H9 (cell line): Measurements from ENCODE around the gene POFUT1. TPM values are rescaled to one million over a fixed set of nuclear protein-coding genes. Genes with fewer than 3 reads are reported as not detected.

Experiments
- DNase-seq: peaks from one replicate; pipeline ENCODE4 v3.0.0-alpha.2; 2017
- H2AFZ ChIP-seq: one replicate; pipeline ENCODE4 v1.6.1; 2013; ENCODE audit warnings: mild to moderate bottlenecking, low read length, control low read depth, moderate library complexity
- H2AK5ac ChIP-seq: 2 replicates; pipeline ENCODE4 v1.6.1; 2013; ENCODE audit warnings: low read length, control low read depth, mixed read lengths; ENCODE audit not compliant: insufficient read length
- H2BK120ac ChIP-seq: one replicate; pipeline ENCODE4 v1.6.1; 2013; ENCODE audit warnings: low read depth, mild to moderate bottlenecking, low read length, control low read depth, inconsistent platforms; ENCODE audit not compliant: poor library complexity, severe bottlenecking
- H2BK12ac ChIP-seq: 2 replicates; pipeline ENCODE4 v1.6.1; 2013; ENCODE audit warnings: low read length, control low read depth, mixed read lengths, low read depth; ENCODE audit not compliant: insufficient read length
- H2BK15ac ChIP-seq: 2 replicates; pipeline ENCODE4 v1.6.1; 2013; ENCODE audit warnings: low read depth, low read length, control low read depth
- H2BK20ac ChIP-seq: one replicate; pipeline ENCODE4 v1.6.1; 2013; ENCODE audit warnings: low read depth, mild to moderate bottlenecking, low read length, control low read depth, inconsistent platforms; ENCODE audit not compliant: poor library complexity, severe bottlenecking
- H2BK5ac ChIP-seq: 2 replicates; pipeline ENCODE4 v1.6.1; 2013; ENCODE audit warnings: low read length, control low read depth, mixed read lengths; ENCODE audit not compliant: insufficient read length
- H3K14ac ChIP-seq: 2 replicates; pipeline ENCODE4 v1.6.1; 2013; ENCODE audit warnings: low read length, control low read depth; ENCODE audit not compliant: insufficient read depth
- H3K18ac ChIP-seq: 2 replicates; pipeline ENCODE4 v1.6.1; 2013; ENCODE audit warnings: low read depth, mild to moderate bottlenecking, mixed read lengths, low read length, control low read depth; ENCODE audit not compliant: insufficient read length
- H3K23ac ChIP-seq: 2 replicates; pipeline ENCODE4 v1.6.1; 2013; ENCODE audit warnings: low read length, control low read depth, mixed read lengths, low read depth; ENCODE audit not compliant: insufficient read length
- H3K23me2 ChIP-seq: 2 replicates; pipeline ENCODE4 v1.6.1; 2013; ENCODE audit warnings: low read depth, mild to moderate bottlenecking, mixed read lengths, low read length, control low read depth; ENCODE audit not compliant: insufficient read length, poor library complexity, severe bottlenecking
- H3K27ac ChIP-seq: 2 replicates; pipeline ENCODE4 v1.5.1; 2013; ENCODE audit warnings: low read length, control low read depth, mixed read lengths, low read depth; ENCODE audit not compliant: insufficient read length
- H3K27me3 ChIP-seq: 2 replicates; pipeline ENCODE4 v1.6.1; 2013; ENCODE audit warnings: low read length, control low read depth, inconsistent platforms; ENCODE audit not compliant: insufficient read depth
- H3K4ac ChIP-seq: 2 replicates; pipeline ENCODE4 v1.6.1; 2013; ENCODE audit warnings: low read depth, mild to moderate bottlenecking, control low read depth, inconsistent platforms, low read length, moderate library complexity
- H3K4me1 ChIP-seq: 2 replicates; pipeline ENCODE4 v1.6.1; 2013; ENCODE audit warnings: low read length, control low read depth, inconsistent platforms; ENCODE audit not compliant: insufficient read depth
- H3K4me2 ChIP-seq: 2 replicates; pipeline ENCODE4 v1.6.1; 2013; ENCODE audit warnings: low read length, control low read depth, mixed read lengths; ENCODE audit not compliant: insufficient read length, insufficient read depth
- H3K56ac ChIP-seq: 2 replicates; pipeline ENCODE4 v1.6.1; 2013; ENCODE audit warnings: low read depth, mild to moderate bottlenecking, mixed read lengths, low read length, control low read depth; ENCODE audit not compliant: insufficient read length
- H3K79me1 ChIP-seq: 2 replicates; pipeline ENCODE4 v1.6.1; 2013; ENCODE audit warnings: low read depth, mild to moderate bottlenecking, moderate library complexity, low read length, control low read depth, inconsistent platforms; ENCODE audit not compliant: insufficient read depth, poor library complexity, severe bottlenecking
- H3K79me2 ChIP-seq: 2 replicates; pipeline ENCODE4 v1.6.1; 2013; ENCODE audit warnings: low read length, control low read depth, inconsistent platforms; ENCODE audit not compliant: insufficient read depth
- H3K9ac ChIP-seq: 2 replicates; pipeline ENCODE4 v1.6.1; 2013; ENCODE audit warnings: low read length, control low read depth, mixed read lengths; ENCODE audit not compliant: insufficient read length; ENCODE audit errors: extremely low read depth
- H3K9me3 ChIP-seq: one replicate; pipeline ENCODE4 v1.6.1; 2013; ENCODE audit warnings: low read depth, low read length, inconsistent platforms; ENCODE audit not compliant: control insufficient read depth
- H3T11ph ChIP-seq: one replicate; pipeline ENCODE4 v1.6.1; 2013; ENCODE audit warnings: mild to moderate bottlenecking, low read length, control low read depth, inconsistent platforms
- H4K20me1 ChIP-seq: one replicate; pipeline ENCODE4 v1.6.1; 2013; ENCODE audit not compliant: control insufficient read depth, insufficient read length, insufficient read depth
- H4K5ac ChIP-seq: 2 replicates; pipeline ENCODE4 v1.6.1; 2013; ENCODE audit warnings: low read depth, mild to moderate bottlenecking, mixed read lengths, low read length, control low read depth; ENCODE audit not compliant: insufficient read length
- H4K8ac ChIP-seq: replicated peaks from 2 replicates; pipeline ENCODE4 v1.6.1; 2013; ENCODE audit warnings: low read length, control low read depth, mixed read lengths, low read depth; ENCODE audit not compliant: insufficient read length
- H4K91ac ChIP-seq: 2 replicates; pipeline ENCODE4 v1.6.1; 2013; ENCODE audit warnings: low read depth, mild to moderate bottlenecking, moderate library complexity, mixed read lengths, low read length, control low read depth; ENCODE audit not compliant: insufficient read length
- H3K27ac Mint-ChIP-seq, 3 experiments: 2 replicates in 2 of 3; 3 replicates in 1 of 3; pipeline ENCODE4 v1.8.0; 2020 to 2021; ENCODE audit warnings: mixed read lengths in 3 of 3, mild to moderate bottlenecking in 1 of 3, moderate library complexity in 1 of 3
- H3K27me3 Mint-ChIP-seq: 2 replicates; pipeline ENCODE4 v1.8.0; 2021; ENCODE audit warnings: low read depth, mild to moderate bottlenecking, moderate library complexity, mixed read lengths
- H3K36me3 Mint-ChIP-seq, 3 experiments: 2 replicates in 2 of 3; 3 replicates in 1 of 3; pipeline ENCODE4 v1.8.0; 2020 to 2021; ENCODE audit warnings: low read depth in 3 of 3, mixed read lengths in 3 of 3; ENCODE audit not compliant: insufficient read depth in 1 of 3
- H3K4me1 Mint-ChIP-seq, 2 experiments: 2 replicates each; pipeline ENCODE4 v1.8.0; 2020; ENCODE audit warnings: mixed read lengths in 2 of 2
- H3K4me3 Mint-ChIP-seq, 2 experiments: 2 replicates in 1 of 2; 3 replicates in 1 of 2; pipeline ENCODE4 v1.8.0; 2020 to 2021; ENCODE audit warnings: mild to moderate bottlenecking in 2 of 2, mixed read lengths in 2 of 2, moderate library complexity in 1 of 2
- H3K9me3 Mint-ChIP-seq, 2 experiments: 2 replicates in 1 of 2; 3 replicates in 1 of 2; pipeline ENCODE4 v1.8.0; 2020; ENCODE audit warnings: mild to moderate bottlenecking in 2 of 2, mixed read lengths in 2 of 2, moderate library complexity in 1 of 2
- WGBS: extraction: QIAGEN DNeasy Blood & Tissue Kit; methylation state at CpG from one replicate; pipeline ENCODE4 v1.1.7; 2013; ENCODE audit warnings: missing lambda C conversion rate, low lambda C conversion rate, mixed read lengths; ENCODE audit not compliant: insufficient read length; ENCODE audit errors: extremely low coverage; 5-methylcytosine and 5-hydroxymethylcytosine counted together
- total RNA-seq: library from RNA; stranded (reverse); gene quantifications from 2 replicates; pipeline ENCODE4 v1.2.1, GENCODE V29; 2021
- TF ChIP-seq, protein P1 (sequence below): fragments of 200-600 bp; sonication (generic); conservative IDR thresholded peaks from 3 replicates; pipeline ENCODE4 v1.8.0; 2021; ENCODE audit warnings: antibody characterized with exemption, mild to moderate bottlenecking

POFUT1 gene
- total RNA-seq, 1 experiment from 2014 or later = 41.2 TPM

- Histone ChIP-seq H3K27ac (no peak overlapping the region), H4K20me1 (no peaks in the 10 kb centered on the region), H3K9ac (no peak overlapping the region), H3K4me1 (no peaks in the 10 kb centered on the region), H3K56ac (no peak overlapping the region), H3K9me3 (no peaks in the 10 kb centered on the region), H2AK5ac (no peak overlapping the region), H3K4ac (no peak overlapping the region), H2BK20ac (no peak overlapping the region), H3K23ac (no peak overlapping the region), H2AFZ (no peak overlapping the region), H2BK5ac (no peak overlapping the region), H4K5ac (no peak overlapping the region), H4K8ac (no peak overlapping the region), H2BK120ac (no peak overlapping the region), H3K27me3 (no peaks in the 10 kb centered on the region), H2BK12ac (no peak overlapping the region), H4K91ac (no peak overlapping the region), H2BK15ac (no peak overlapping the region), H3K79me2 (no peaks in the 10 kb centered on the region), H3K14ac (no peak overlapping the region), H3T11ph (no peak overlapping the region), H3K18ac (no peak overlapping the region), H3K23me2 (no peaks in the 10 kb centered on the region), H3K4me2 (no peak overlapping the region), H3K79me1 (no peaks in the 10 kb centered on the region)
- no peaks in the 10 kb centered on the region for H3K9me3 Mint-ChIP-seq
- H3K4me3 Mint-ChIP-seq = no peak overlapping the region
- TF ChIP-seq, protein P1, sequence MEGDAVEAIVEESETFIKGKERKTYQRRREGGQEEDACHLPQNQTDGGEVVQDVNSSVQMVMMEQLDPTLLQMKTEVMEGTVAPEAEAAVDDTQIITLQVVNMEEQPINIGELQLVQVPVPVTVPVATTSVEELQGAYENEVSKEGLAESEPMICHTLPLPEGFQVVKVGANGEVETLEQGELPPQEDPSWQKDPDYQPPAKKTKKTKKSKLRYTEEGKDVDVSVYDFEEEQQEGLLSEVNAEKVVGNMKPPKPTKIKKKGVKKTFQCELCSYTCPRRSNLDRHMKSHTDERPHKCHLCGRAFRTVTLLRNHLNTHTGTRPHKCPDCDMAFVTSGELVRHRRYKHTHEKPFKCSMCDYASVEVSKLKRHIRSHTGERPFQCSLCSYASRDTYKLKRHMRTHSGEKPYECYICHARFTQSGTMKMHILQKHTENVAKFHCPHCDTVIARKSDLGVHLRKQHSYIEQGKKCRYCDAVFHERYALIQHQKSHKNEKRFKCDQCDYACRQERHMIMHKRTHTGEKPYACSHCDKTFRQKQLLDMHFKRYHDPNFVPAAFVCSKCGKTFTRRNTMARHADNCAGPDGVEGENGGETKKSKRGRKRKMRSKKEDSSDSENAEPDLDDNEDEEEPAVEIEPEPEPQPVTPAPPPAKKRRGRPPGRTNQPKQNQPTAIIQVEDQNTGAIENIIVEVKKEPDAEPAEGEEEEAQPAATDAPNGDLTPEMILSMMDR = no peak
- peaks cover 36 to 80% (median 77%) of the 10 kb centered on the region in 3 experiments; a peak in 6 of 7 replicates for H3K36me3 Mint-ChIP-seq
- no peak for DNase-seq
- H3K27me3 Mint-ChIP-seq = no peaks in the 10 kb centered on the region
- no CpG with 5 or more reads among the region's 5 CpGs for WGBS
- peak overlapping the region in 1 of 3 experiments; percentile 69; a peak in 1 of 7 replicates for H3K27ac Mint-ChIP-seq
- H3K4me1 Mint-ChIP-seq = peaks cover 2 to 4% of the 10 kb centered on the region in 2 experiments; a peak in 3 of 4 replicates
These were observed 47.3 kb upstream of the POFUT1 start for GRCh38 chr20:32160341-32160740.
